GM12878 (cell line): ENCODE data around the gene PTPN22. TPM values are rescaled to one million over a fixed set of nuclear protein-coding genes. Genes with fewer than 3 reads are reported as not detected.

Source experiments
- CBFB ChIP-seq: IDR thresholded peaks from 2 replicates; pipeline ENCODE4 v1.6.1; 2016; ENCODE audit warnings: antibody characterized with exemption, low read depth
- GABPA ChIP-seq: IDR thresholded peaks from 2 replicates; pipeline ENCODE4 v1.6.1; 2014; ENCODE audit warnings: antibody characterized with exemption, low read depth, mild to moderate bottlenecking, inconsistent platforms
- JUNB ChIP-seq: IDR thresholded peaks from 2 replicates; pipeline ENCODE4 v1.6.1; 2016; ENCODE audit warnings: antibody characterized with exemption, mild to moderate bottlenecking
- MEF2A ChIP-seq: IDR thresholded peaks from 2 replicates; pipeline ENCODE4 v1.6.1; 2011; ENCODE audit warnings: low read depth, mild to moderate bottlenecking, low read length, moderate library complexity; ENCODE audit not compliant: insufficient read depth
- RAD51 ChIP-seq: fragments of 450-650 bp; IDR thresholded peaks from 2 replicates; pipeline ENCODE4 v1.6.1; 2016; ENCODE audit warnings: moderate library complexity, mild to moderate bottlenecking, inconsistent platforms
- SKIL ChIP-seq: fragments of 450-650 bp; IDR thresholded peaks from 2 replicates; pipeline ENCODE4 v1.6.1; 2017; ENCODE audit warnings: mild to moderate bottlenecking, low read depth, inconsistent platforms; ENCODE audit not compliant: poor library complexity, severe bottlenecking
- SPI1 ChIP-seq: IDR thresholded peaks from 2 replicates; pipeline ENCODE4 v1.6.1; 2011; ENCODE audit warnings: low read depth, mild to moderate bottlenecking, low read length, moderate library complexity, borderline replicate concordance; ENCODE audit not compliant: insufficient read depth
- ZBED1 ChIP-seq: IDR thresholded peaks from 2 replicates; pipeline ENCODE4 v1.6.1; 2016; ENCODE audit warnings: borderline replicate concordance
- ZNF592 ChIP-seq: fragments of 450-650 bp; IDR thresholded peaks from 2 replicates; pipeline ENCODE4 v1.6.1; 2017; ENCODE audit warnings: mild to moderate bottlenecking, moderate library complexity
- polyA plus RNA-seq, 11 experiments: library from polyadenylated mRNA; depleted of rRNA in 4 of 11; unstranded in 6 of 11; stranded (reverse) in 5 of 11; fragments of >200 nt; fragmentation: Nextera tagmentation in 4 of 11; fragmentation: Illumina TruSeq in 1 of 11; extraction: Ambion mirVana in 4 of 11; extraction: Trizol in 1 of 11; gene quantifications; 1 replicate in 1 of 11; 2 replicates in 10 of 11; pipeline versions ENCODE4 v1.2.1 to v1.2.3, GENCODE V29; 2011 to 2016; ENCODE audit warnings: inconsistent platforms in 2 of 11, missing spikeins in 2 of 11, low read depth in 1 of 11
- total RNA-seq, 4 experiments: library from RNA; depleted of rRNA in 3 of 4; stranded (reverse); fragments of >200 nt in 3 of 4; fragmentation: Illumina TruSeq in 1 of 4; extraction: Trizol in 1 of 4; gene quantifications; 2 replicates each; pipeline versions ENCODE4 v1.2.1 to v1.2.3, GENCODE V29; 2013 to 2021

Gene PTPN22
- total and polyA plus RNA-seq, 10 of the 15 experiments (the other 5 are each of a cell fraction or from before 2014, with no cell fraction given) = 22.8 to 65.1 (median 44.9) TPM

GRCh38 chr1:113874012-113874879 lies 2.7 kb upstream of the PTPN22 start (continued):
- TF ChIP-seq SPI1 (peak; percentile 26; the same call in 1 of the 2 replicates), CBFB (no peak), RAD51 (peak; percentile 89), MEF2A (0 out of 2 replicates have a peak, but pooled peaks have one; percentile 17), JUNB (peak; percentile 47; the same call in 1 of the 2 replicates), SKIL (peak; percentile 56), ZNF592 (no peak), ZBED1 (no peak), GABPA (no peak)
